NCI-H1417 treated with DMSO at 0.1 percent for 48 hours (cell line): ENCODE data around the gene ADAMTS2.

ENCODE experiments used
- DNase-seq: peaks from one replicate; lab custom pipeline; 2025; lab: John Stamatoyannopoulos, UW

ADAMTS2 gene

DNA sequence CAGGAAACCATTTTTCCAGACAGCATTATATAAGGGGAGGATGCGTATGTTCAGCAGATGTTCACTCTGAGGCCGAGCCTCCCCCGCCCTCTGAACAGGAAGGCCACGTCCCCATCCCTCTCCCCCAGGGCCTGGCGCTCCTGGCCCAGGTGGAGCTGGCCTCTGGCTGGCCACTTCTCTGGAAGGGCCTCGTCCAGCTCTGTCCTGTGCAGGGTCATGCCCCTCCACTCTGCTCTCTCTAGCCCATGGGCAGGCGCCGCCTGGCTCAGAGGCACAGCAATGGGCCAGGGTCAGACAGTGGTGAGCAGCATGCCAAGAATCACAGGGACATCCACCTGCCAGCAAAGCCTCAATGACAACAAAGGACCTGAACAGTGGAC, 34.2 kb downstream of the ADAMTS2 start:
- no peak for DNase-seq

DNA sequence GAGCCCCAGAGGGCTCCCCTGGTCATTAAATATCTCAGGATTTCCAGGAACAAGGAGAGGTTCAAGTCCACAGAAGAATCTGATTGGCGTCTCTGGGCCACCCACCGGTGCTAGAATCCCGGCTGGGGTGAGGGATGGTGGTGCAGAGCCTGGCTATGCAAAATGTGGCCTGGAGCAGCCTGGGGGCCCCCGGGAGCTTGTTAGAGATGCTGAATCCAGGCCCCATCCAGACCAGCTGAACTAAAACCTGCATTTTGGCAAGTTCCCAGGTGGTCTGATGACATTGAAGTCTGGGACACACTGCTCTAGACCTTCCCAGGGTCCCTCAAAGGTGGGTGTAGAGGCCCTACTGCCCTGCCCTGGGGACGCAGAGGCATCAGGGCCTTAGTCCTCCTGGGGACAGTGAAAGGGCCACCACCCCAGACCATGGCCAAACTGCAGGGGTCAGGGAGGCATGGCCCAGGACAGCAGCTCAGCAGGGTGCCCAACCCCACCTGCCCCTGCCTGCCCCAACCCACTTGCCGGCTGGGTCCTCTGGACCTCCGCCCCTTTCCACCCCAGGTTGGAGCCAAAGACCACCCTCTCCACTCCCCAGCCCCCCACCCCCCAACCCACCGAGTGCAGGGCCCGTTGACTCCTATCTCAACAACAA, 34.7 kb downstream of the ADAMTS2 start:
- no peak for DNase-seq

DNA sequence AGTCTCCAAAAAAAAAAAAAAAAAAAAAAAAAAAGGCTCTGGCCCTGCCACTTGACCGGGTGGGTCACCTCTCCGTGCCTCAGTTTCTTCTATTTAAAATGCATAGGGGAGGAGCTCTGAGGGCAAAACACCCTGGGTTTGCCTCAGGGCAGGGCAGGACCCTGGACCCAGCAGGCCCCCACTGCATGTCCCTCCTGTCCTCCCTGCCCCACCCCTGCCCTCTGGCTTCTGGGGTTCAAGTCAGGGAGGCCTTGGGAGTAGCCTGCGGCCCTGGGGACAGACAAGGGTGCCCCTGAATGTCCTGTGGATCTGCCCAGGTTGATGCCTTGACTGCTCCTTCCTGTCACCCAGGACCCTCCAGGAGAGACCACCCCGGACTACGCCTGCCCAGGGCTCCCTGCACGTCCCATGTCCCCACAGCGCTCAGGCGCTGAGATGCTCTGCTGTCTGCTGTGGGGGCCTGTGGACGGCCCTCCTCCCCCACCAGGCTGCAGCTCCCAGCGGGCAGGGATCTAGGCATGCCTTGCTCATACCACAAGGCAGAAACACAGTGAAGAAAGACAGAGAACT, 35.4 kb downstream of the ADAMTS2 start:
- DNase-seq: no peak

DNA sequence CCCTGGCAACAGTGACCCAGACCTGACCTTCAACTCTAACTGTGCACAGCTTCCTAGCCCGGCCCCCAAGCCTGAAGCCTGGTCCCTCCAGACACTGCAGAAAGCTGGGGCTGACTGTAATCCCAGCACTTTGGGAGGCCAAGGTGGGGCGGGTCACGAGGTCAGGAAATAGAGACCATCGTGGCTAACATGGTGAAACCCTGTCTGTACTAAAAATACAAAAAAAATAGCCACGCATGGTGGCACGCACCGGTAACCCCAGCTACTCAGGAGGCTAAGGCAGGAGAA, 35.9 kb downstream of the ADAMTS2 start:
- no peak for DNase-seq

DNA sequence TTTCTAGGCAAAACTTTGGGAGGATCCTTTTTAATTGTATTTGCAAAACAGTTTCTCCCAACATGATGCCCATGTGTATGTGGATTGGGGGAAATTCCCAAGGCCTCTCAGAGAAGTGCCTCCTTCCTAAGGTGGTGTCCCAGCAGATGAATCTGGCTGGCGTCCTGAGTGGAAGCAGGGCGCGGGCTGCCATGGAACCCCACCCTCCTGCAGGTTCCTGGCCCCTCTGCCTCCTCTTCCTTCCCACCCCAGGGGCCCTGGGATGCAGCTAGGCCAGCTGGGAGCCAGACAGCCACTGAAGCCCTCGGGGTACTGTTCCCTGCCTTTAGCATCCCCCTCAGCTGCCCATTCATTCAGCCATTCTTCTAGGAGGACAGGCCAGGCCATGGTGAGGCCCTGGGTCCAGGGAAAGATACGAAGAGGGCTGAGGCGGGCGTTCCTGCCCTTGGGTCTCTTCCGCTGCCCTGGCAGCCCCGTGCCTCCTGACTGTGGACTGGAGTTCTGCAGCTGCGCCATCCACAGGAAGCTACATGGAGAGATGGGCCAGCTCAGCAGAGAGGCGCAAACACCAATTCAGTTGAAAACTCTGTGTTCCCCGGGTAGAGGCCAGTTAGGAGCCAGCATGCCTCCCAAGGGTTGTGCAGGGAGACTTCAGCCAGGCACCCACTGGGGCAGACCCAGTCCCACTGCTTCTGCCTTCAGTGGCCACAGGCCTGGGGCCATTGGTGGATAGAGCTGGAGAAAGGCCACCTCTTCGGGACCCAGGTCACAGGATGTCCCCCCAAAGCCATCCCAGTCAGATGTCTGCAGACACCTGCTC, 36.5 kb downstream of the ADAMTS2 start:
- no peak for DNase-seq

DNA sequence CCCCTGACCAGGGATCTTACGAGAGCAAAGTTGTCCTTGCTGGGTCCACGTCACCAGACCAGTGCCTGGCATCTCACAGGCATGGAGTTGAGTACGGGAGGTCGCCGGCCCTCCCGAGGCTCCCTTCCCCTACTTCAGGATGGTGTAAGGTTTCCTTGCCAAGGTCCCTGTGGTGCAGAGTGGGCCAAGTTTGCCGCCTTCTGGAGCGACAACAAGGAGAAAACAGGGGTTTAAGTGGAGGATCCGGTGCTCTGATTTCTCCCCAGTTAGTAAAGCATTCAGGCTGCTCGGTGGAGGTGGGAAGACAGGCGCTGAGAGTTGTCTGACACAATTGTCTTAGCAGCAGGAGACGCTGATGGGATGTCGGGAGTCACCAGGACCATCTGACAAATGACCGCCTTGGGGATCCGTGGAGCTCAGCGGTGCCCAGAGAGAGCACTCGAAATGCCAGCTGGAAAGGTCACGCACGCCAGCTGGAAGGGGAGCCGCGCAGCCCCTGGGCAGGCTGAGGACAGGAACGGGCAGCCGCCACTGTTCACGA, 37.3 kb downstream of the ADAMTS2 start:
- no peak for DNase-seq

DNA sequence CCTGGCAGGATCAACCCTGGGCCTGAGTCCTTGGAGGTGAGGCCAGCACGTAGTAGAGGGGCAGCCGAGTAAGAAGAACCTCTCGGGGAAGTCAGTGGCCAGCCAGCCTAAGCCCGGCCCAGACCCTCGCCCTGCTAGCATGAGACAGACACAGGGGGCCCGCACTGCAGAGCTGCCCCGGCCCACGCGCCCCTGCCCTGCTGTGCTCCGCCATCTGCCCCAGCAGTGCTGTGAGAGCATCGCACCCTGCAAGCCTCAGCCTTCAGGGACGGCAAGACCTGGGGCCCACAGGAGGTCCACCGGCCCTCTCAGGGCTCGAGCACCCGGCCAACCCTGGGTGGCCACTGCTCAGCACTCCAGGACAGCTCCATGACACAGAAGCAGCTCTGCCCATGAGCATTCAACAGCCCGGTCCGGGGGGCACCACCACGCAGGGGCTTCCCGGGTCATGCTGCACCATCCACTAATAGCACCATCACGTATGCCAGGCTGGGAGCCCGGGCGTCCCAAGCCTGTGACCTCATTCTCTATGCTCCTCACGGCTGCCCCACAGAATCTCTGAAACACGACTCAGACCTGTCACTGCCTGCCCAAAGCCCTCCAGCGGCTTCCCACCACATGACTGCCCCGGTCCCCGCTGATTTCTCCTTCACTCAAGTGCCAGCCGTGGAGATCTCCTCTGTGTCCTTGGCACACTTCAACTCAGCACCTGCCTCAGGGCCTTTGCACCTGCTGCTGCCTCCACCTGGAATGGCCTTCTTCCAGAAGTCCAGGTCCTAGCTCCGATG, 38.1 kb downstream of the ADAMTS2 start:
- DNase-seq: no peak

DNA sequence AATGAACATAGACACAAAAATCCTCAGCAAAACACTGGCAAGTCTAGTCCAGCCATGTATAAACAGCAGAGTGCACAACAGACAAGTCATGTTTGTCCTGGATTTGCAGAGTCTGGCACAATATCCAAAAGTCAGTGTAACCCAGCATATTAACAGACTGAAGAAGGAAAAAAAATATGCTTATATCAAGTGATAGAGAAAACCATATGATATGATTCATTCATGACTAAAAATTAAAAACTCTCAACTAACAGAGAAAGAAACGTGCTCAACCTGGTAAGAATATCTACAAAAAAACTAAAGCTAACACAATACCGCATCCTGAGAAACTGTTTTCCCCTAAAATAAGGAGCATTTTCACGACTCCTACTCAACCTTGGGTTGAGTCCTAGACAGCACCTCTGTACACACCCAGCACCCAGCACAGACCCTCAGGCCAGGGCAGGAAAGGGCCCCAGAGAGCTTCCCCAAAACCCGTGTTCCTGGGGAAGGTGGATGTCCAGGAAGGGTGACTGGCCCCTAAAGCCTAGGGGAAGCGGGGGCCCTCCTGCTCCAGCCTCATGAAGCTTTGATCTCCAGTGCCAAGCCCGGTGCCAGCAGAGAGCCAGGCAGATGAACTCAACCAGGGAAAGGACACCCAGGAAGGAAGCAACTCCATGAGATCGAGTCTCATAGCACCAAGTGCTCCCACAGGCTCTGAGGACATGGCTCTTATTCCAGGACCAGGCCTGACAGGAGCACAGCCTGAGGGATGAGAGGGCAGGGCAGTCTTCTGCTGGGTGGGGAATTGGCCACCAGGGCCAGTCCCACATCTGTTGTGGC, 38.9 kb downstream of the ADAMTS2 start:
- DNase-seq: no peak

DNA sequence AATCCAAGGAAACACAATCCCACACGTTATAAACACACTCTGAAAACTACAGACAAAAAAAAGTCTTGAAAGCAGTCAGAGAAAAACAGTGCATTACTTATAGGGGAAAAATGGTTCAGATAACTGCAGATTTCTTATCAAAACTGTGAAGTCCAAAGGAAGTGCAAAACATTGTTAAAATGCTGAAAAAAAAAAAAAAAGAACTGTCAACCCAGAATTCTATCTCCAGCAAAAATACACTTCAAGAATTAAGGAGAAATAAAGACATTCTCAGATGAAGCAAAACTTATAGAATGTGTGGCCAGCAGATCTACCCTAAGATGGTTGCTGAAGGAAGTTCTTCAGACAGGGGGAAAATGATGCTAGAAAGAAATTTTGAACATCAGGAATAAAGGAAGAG, 40.4 kb downstream of the ADAMTS2 start:
- no peak for DNase-seq

DNA sequence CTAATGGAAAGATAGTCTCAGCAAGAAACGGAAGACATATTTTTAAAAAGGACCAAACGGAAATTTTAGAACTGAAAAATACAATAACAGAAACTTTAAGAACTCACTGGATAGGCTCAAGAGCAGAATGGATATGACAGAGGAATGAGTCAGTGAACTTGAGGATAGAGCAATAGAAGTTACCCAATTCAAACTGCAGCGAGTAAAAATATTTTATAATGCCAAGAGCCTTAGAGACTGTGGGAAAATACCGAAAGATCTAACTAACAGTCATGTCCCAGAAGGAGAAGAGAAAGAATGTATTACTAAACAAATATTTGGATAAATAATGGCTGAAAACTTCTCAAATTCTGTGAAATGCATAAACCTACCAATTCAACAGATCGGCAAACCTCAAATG, 40.8 kb downstream of the ADAMTS2 start:
- no peak for DNase-seq

DNA sequence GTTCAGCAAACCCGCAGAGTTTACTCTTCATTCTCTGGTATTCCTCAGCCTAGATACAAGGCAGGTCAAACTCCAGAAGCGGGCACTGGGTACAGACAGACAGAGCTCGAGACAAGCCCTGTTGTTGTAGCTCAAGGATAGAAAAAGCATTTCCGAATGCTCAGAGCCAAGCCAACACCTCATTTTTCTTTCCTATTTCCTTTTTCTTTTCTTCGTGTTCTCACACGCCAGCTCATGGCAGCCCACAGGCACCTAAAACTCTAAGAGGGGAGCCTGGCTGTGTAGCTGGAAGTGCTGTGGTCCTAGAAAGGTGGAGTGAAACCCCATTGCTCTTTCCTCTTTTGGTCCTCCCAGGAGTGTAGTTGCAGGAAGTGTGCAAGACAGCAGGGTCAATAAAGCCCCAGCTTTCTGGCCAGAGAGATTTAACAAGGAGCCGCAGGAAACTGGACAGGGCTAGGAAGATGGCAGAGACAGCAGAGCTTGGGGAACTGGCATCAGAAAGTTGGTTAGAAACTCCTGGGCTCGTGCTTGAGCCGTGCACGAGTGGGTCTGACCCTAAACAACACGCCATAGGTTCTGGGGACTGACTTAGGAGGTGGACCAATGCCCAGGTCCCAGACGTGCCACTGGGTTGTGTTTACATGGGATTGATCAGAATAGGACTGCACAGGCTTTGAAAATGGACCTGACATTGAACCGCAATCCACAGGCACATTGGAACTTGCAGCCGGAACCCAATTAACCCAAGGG, 41.6 kb downstream of the ADAMTS2 start:
- DNase-seq: no peak

DNA sequence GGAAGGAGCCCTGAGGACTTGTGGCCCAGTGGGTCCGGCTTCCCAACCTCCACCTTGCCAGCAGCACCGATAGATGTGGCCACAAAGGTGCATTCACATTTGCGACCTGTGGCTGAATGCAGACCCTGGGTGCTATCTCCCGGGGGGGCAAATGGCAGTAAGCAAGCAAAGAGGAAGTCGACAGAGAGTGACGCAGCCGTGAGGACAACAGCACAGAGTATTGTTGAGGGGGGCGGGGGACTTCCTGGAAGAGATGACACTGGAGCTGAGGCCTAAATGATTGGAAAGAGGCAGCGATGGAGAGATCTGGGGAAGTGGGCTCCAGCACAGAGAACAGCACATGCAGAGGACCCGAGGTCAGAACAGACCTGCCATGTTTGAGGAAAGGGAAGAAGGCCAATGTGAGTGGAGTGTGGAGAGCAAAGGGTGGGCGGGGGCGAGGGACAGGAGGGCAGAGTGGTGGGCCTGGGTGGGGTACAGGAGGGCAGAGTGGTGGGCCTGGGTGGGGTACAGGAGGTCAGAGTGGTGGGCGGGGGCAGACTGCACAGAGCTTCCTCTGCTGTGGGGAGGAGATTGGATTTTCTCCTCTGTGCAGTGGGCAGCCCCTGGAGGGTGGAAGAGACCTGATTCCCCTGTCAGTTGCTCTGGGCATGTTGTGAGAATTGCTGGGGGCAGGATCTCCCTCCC, 42.6 kb downstream of the ADAMTS2 start:
- no peak for DNase-seq

DNA sequence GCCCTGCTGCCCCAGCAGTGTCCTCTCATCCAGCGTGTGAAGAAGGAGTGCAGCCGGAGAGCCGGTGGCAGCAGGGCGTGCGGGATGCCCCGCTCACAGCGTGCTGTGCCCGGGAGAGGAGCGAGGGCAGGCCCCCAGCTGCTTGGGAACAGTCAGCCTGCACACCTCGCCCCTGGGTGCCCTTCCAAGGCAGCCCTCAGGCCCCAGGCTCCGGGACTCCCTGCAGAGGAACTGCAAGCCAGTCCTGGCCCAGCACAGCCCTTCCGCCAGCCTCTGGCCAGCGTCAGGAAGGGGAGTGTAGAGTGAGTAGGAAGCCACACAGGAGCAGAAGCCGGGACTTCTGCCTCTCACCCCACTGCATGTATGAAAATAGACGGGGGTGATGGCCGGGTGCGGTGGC, 43.5 kb downstream of the ADAMTS2 start:
- no peak for DNase-seq

DNA sequence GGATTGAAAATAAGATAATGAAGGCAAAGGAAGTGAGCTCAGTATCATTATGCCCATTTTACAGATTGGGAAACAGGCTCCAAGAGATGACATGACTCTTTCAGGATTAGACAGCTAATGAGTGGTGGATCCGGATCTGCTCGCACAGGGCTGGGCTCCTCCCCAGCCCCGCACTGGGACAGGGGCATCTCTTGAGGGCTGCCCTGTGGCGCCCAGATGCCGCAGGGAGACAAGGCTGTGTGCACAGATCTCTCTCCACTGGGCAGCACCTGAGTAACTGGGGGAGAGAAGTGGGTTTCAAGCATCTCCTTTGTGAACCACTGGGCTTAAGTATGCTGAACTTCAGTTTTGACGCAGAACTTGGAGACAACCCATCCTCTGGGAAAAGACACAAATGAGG, 43.9 kb downstream of the ADAMTS2 start:
- no peak for DNase-seq

DNA sequence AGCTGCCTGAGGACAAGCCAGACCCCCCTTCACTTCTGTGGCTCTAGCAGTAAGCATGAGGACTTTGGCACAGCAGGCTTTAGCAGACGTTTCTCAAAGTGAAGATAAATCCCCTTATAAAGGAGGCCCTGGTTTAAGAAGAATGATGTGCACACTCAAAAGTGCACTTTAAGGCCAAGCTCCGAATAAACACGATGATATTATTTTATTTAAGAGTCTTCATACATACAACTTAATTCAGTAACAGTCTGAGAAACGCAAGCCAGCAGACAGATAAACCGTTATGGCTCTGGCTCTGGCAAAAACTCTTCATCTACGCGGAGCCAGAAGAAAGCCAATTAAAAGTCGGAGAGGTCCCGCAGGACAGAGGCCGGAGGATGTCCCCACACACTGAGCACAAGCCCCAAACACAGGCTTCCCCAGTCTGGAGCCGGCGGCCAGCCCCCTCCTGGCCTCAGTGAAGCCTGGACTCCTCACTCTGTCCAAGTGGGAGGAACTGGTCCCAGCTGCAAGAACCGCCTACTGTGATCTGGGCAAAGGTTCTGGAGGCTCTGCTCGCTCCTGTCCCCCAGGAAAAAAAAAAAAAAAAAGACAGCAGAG, 44.6 kb downstream of the ADAMTS2 start:
- no peak for DNase-seq

DNA sequence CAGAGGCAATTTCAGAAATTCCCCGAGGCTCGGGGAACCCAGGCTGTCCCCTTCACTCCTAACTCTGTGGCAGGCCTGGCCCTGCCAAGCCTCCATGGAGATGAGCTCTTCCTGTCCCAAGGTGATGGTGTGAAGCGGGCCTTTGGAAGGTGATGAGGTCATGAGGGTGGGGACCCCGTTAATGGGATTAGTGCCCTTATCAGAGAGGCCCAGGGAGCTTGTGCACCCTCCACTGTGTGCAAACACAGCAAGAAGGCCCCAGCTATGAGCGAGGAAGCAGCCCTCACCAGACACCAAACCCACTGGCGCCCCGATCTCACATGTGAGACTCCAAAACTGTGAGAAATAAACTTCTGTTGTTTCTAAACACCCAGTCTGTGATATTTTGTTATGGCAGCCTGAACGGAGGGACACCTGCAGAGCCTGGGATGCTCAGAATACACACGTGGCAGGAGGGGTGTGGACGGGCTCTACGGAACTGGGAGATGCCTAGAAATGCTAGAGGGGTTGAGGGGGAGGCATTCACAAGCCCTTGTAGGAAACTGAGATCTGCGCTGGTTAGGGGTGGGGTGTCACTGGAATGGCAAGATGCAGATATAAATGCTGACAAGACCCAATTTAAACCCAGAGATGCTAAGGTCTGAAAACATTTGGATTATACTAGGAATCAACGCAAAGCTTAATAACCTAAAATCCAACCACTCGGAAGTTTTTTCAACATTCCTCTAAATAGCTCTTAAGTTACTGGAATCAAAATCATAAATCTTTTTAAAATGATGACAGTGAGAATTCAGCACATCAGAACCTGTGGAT, 46.9 kb downstream of the ADAMTS2 start:
- DNase-seq: no peak

DNA sequence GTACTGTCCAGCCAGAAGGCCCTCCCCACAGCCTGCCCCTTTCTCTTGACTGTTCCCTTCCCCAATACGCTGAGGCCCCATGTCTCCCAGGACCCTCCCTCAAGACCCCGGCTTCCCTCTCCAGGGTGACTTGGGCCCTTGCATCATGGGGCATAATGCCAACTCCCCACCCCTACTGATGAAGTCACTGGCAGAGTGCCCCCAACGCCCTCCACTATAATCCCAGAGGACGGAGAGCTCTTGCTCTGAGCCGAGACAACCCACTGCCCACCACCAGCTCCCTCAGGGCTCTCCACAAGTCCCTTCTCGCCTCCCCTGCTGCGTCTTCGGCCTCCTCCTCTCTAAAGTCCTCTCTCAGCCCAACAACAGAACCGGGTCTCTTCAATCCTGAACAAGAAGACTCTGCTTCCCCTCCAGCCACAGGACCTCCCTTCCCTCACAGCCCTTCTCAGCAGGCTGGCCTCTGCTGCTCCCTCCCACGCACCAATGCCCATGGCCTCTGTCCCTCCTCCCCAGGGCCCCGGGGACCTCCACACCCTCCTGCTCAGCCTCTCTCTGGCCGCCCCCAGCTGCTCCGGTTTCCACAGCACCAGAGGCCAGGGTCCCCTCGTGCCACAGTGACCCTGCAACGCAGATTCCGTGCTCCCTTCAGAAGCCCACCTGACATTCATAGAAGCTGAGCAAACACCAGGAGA, 47.6 kb downstream of the ADAMTS2 start:
- DNase-seq: no peak

DNA sequence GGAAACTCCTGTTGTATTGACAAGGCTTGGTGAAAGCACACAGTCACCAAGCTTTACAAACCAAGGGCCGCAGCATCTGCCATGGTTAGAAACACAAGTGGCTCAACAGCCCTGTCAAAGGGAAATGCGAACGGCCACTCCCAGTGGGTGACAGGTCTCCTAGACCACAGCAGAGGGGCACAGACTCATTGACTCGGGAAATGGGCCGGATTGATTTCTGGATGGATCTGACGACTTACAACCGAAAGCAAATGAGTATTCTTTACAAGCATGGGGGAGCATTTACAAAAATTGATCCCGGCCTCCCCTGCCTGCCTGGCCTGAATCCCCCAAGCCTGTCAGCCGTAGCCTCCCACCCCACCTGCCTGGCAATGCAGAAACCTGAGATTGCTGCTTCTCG, 48.2 kb downstream of the ADAMTS2 start:
- no peak for DNase-seq
